NCI-H2171 (cell line): ENCODE measurements around the gene PRSS50.
"Not testable (repeated sequence)": the region's sequence is repeated elsewhere in the genome, so short reads cannot be mapped to it uniquely, and the experiment has no call there.

Source experiments
- DNase-seq: peaks from one replicate; lab custom pipeline; 2025; lab: John Stamatoyannopoulos, UW

PRSS50 gene, protein sequence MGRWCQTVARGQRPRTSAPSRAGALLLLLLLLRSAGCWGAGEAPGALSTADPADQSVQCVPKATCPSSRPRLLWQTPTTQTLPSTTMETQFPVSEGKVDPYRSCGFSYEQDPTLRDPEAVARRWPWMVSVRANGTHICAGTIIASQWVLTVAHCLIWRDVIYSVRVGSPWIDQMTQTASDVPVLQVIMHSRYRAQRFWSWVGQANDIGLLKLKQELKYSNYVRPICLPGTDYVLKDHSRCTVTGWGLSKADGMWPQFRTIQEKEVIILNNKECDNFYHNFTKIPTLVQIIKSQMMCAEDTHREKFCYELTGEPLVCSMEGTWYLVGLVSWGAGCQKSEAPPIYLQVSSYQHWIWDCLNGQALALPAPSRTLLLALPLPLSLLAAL

GRCh38 chr3:46717447-46718231 lies at the start of gene PRSS50:
Gene PRSS50 (minus strand): TSS chr3:46717869. CDS start chr3:46717824, 45 bp downstream.
- no peak for DNase-seq

GRCh38 chr3:46764206-46764605 lies 46.5 kb upstream of the PRSS50 start:
- no peak for DNase-seq

- no peak for DNase-seq
Observed at GRCh38 chr3:46763178-46763577, 45.5 kb upstream of the PRSS50 start.

- no peak for DNase-seq
Observed at GRCh38 chr3:46759239-46760167, 41.8 kb upstream of the PRSS50 start.

DNA sequence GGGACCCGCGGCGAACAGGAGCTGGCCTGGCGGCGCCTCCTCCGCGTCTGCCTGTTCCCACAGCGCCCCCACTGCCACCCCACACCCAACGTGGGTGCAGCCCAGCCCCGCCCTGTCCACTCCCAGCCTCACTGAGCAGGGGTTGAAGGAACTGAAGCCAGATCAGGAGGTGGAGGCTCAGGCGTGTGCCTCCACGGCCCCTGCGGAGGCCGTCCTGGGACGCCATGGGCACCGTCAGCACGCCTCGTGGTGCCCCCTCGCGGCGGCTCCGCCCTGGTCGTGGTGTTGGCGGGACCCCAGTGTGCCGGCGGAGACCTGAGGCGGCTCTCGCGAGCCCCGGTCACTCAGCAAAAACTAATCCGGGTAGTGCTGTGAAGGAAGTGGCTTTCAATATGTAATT lies 39.0 kb upstream of the PRSS50 start:
- DNase-seq = no peak

- no peak for DNase-seq
Observed at GRCh38 chr3:46755646-46756045, 38.0 kb upstream of the PRSS50 start.

GRCh38 chr3:46753127-46753526 lies 35.5 kb upstream of the PRSS50 start:
- DNase-seq = not testable (repeated sequence)

GRCh38 chr3:46750555-46751038 lies 32.9 kb upstream of the PRSS50 start:
- no peak for DNase-seq

GRCh38 chr3:46749129-46749528 lies 31.5 kb upstream of the PRSS50 start:
- no peak for DNase-seq

GRCh38 chr3:46748170-46748569 lies 30.5 kb upstream of the PRSS50 start:
- no peak for DNase-seq

GRCh38 chr3:46746711-46747110 lies 29.0 kb upstream of the PRSS50 start:
- DNase-seq = no peak

DNA sequence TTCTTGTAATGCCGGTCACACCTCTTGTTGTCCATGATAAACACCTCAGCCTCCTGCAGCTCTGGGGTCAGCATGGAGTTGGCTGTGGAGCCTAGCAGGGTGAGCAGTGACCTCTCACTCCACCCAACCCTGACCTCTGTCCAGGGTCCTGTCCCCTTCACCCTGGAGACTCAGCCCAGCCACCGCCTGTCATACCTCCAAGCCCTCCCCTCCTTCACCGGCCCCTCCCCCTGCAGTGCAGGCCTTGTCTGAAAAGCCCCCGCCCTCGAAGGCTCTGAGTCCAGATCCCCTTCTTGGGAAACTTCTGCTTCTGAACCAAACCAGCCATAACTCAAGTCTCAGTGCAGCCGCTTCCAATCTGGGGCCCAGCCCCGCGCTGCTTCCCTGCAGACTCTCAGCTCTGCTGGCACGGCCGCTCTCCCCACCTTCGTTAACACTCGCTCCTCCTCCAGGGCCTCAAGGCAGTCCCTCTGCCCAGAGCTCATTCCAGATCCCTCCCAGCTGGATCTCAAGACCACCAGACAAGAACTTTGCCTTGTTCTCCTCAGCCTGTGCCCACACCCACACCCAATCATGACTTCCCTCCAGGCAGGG lies 25.4 kb upstream of the PRSS50 start:
- DNase-seq = no peak

DNA sequence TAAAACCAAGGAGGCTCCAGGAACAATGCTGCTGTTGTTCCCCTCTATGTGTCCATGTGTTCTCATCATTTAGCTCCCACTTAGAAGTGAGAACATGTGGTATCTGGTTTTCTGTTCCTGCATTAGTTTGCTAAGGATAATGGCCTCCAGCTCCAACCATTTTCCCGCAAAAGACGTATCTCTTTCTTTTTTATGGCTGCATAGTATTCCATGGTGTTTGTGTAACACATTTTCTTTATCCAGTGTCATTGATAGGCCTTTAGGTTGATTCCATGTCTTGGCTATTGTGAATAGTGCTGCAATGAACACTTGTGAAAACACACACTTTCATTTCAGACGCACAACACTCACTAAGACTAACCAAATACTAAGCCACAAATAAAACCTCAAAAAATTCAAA lies 21.9 kb upstream of the PRSS50 start:
- DNase-seq = not testable (repeated sequence)

DNA sequence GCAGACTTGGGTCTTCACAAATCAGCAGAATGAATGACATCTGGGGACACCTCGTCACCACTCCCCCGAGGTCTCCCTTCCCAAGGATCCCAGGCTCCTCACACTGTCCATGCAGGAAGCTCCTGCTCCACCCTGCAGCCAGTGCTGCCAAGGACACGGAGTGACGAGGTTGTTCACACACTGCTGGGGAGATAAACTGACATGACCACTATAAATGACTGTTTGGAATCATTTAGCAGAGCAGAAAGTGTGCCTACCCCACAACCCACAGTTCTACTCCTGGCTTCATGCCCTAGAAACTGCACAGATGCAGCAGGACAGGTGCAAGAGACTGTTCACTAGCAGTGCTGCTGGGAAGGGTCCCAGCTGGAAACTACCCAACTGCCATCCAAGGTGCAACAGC lies 19.7 kb upstream of the PRSS50 start:
- no peak for DNase-seq

GRCh38 chr3:46736006-46736872 lies 18.6 kb upstream of the PRSS50 start:
- DNase-seq = no peak

GRCh38 chr3:46734773-46735172 lies 17.1 kb upstream of the PRSS50 start:
- no peak for DNase-seq

DNA sequence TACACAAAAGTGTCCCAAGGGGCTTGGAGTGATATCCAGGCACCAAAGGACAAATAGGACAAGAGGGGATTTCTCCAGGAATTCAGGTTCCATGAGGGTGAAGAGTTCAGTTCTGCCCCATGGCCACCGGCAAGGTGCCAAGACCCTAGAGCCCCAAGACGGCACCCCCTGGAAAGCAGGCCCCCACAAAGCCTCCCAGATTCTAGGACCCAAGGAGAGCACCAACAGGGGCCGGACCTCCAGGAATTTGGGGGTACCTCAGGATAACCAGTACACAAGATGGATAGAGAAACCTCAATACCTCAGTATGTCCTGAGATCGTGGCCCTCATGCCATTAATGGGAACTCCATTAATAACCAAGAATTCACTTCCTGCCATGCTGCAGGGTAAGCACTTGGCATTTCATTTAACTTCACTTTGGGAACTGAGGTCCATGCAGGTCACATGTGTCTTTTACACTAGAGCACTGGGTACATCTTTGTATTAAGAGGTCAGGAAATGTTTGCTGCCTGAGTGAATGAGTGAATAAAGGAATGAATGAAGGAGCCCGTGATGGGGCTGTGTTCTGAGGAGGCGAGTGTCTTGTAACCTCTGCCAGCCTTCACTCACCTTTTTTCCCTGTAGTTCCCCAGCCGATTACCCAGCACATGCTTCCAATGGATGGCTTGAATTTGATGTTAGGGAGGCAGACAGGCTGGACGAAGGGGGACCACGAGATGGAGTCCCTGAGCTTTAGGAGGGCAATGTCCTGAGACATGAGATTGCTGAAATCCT lies 15.5 kb upstream of the PRSS50 start:
- no peak for DNase-seq

DNA sequence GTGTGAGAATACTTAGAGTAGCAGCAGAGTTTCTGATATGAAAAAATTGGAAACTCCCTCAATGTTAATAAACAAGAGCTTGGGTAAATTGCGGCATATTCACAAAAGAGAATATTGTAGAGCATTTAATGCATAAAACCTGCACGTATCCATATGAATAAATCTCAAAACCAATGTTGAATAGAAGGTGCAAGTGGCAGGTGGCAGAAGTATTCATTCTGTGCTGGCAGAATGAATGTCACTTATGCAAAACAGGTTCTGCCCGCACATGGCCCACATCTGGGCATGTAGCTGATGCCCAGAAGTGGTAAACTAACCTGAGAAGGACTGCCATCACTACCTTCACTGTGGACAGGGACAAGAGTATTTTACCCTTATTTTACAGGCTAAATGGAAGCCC lies 14.1 kb upstream of the PRSS50 start:
- DNase-seq = no peak

- DNase-seq = no peak
Observed at GRCh38 chr3:46730819-46731218, 13.2 kb upstream of the PRSS50 start.

DNA sequence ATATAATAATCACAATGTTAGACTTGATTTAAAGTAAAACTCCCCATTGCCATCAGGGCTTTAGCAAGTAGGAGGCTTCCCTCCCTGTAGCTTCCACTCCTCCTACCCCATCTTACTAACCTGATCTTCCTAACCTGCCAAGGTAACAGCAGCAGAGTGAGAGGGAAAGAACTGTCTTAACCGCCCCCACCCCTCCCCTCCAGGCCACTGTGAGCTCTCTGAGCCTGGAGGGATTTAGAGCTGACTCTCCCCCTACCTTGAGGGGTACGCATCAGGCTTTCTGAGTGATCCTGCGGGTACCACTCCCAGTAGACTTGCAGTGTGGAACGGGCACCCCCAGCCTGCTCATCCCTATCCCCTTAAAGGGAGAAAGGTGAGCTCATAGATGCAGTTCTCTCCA lies 11.4 kb upstream of the PRSS50 start:
- DNase-seq = no peak
